ENCODE results near the gene TAF11L3. TPM values are rescaled to one million over a fixed set of nuclear protein-coding genes. Genes with fewer than 3 reads are reported as not detected.
"Not testable (repeated sequence)": the region's sequence is repeated elsewhere in the genome, so short reads cannot be mapped to it uniquely, and the experiment has no call there.

TAF11L3 gene
- total RNA-seq, 1 experiment from 2014 or later: not detected

GRCh38 chr5:17524935-17525334 is 6.8 kb downstream of the TAF11L3 start, which contains the start of gene TAF11L5:
TSS of gene TAF11L5 (plus strand) at chr5:17525235.
- H3K9me3 Mint-ChIP-seq (ENCODE audit: unreplicated experiment); POLR2A ChIA-PET; H3K36me3 Mint-ChIP-seq (ENCODE audit: insufficient read depth, unreplicated experiment); intact Hi-C loops (cut with micrococcal nuclease); H3K27me3 Mint-ChIP-seq (ENCODE audit: insufficient read depth, unreplicated experiment); H3K27ac Mint-ChIP-seq (ENCODE audit: low read depth, unreplicated experiment); H3K4me3 Mint-ChIP-seq (ENCODE audit: unreplicated experiment); DNase-seq (ENCODE audit: unreplicated experiment); CTCF ChIA-PET; BruUV-seq (replicated peaks); H3K4me1 Mint-ChIP-seq (ENCODE audit: insufficient read depth, unreplicated experiment): not testable (repeated sequence)

GRCh38 chr5:17526504-17526903 is 8.3 kb downstream of the TAF11L3 start:
- POLR2A ChIA-PET; BruUV-seq (replicated peaks); H3K4me1 Mint-ChIP-seq (ENCODE audit: insufficient read depth, unreplicated experiment); H3K27me3 Mint-ChIP-seq (ENCODE audit: insufficient read depth, unreplicated experiment); H3K27ac Mint-ChIP-seq (ENCODE audit: low read depth, unreplicated experiment); intact Hi-C loops (cut with micrococcal nuclease); H3K9me3 Mint-ChIP-seq (ENCODE audit: unreplicated experiment); CTCF ChIA-PET; H3K4me3 Mint-ChIP-seq (ENCODE audit: unreplicated experiment); DNase-seq (ENCODE audit: unreplicated experiment); H3K36me3 Mint-ChIP-seq (ENCODE audit: insufficient read depth, unreplicated experiment): not testable (repeated sequence)

- H3K9me3 Mint-ChIP-seq (ENCODE audit: unreplicated experiment); BruUV-seq (replicated peaks); POLR2A ChIA-PET; H3K36me3 Mint-ChIP-seq (ENCODE audit: insufficient read depth, unreplicated experiment); H3K27ac Mint-ChIP-seq (ENCODE audit: low read depth, unreplicated experiment); H3K27me3 Mint-ChIP-seq (ENCODE audit: insufficient read depth, unreplicated experiment); DNase-seq (ENCODE audit: unreplicated experiment); H3K4me1 Mint-ChIP-seq (ENCODE audit: insufficient read depth, unreplicated experiment); H3K4me3 Mint-ChIP-seq (ENCODE audit: unreplicated experiment); CTCF ChIA-PET; intact Hi-C loops (cut with micrococcal nuclease): not testable (repeated sequence)
Observed at GRCh38 chr5:17528369-17528768, 10.2 kb downstream of the TAF11L3 start, which contains the start of gene TAF11L6. TSS of gene TAF11L6 (plus strand) at chr5:17528669.

Other genes with a start within 250 kb of the TAF11L3 start
- gene TAF11L2, start 20.1 kb upstream of the TAF11L3 start, total RNA-seq (2022): not detected in 2 replicates
- gene TAF11L4, start 3.4 kb downstream of the TAF11L3 start, total RNA-seq (2022): not detected in 2 replicates
- gene TAF11L5, start 6.9 kb downstream of the TAF11L3 start, total RNA-seq (2022): not detected in 2 replicates
- not detected in 2 replicates for gene TAF11L6, start 10.3 kb downstream of the TAF11L3 start, total RNA-seq (2022)
- gene TAF11L7, start 67.4 kb downstream of the TAF11L3 start, total RNA-seq (2022): not detected in 2 replicates
- gene TAF11L8, start 72.6 kb downstream of the TAF11L3 start, total RNA-seq (2022): not detected in 2 replicates
- not detected in 2 replicates for gene TAF11L9, start 76.0 kb downstream of the TAF11L3 start, total RNA-seq (2022)
- gene TAF11L10, start 79.5 kb downstream of the TAF11L3 start, total RNA-seq (2022): not detected in 2 replicates
- gene TAF11L11, start 85.8 kb downstream of the TAF11L3 start, total RNA-seq (2022): not detected in 2 replicates
- gene TAF11L12, start 92.0 kb downstream of the TAF11L3 start, total RNA-seq (2022): not detected in 2 replicates
- gene TAF11L13, start 113.7 kb downstream of the TAF11L3 start, total RNA-seq (2022): not detected in 2 replicates
- not detected in 2 replicates for gene TAF11L14, start 116.1 kb downstream of the TAF11L3 start, total RNA-seq (2022)